Endothelial cell of umbilical vein (primary cell): Measurements from ENCODE around the gene MOB1B. TPM values are rescaled to one million over a fixed set of nuclear protein-coding genes. Genes with fewer than 3 reads are reported as not detected.

Experiments used
- BruUV-seq: library from RNA; stranded (reverse); fragments of 400-500 nt; replicated peaks from 2 replicates; lab custom pipeline; 2021; lab: Mats Ljungman, UMichigan
- CTCF ChIA-PET: fragments of 300-600, 350-600 bp; sonication (Branson Sonifier 250); formaldehyde crosslinking; loops from one replicate; lab custom pipeline; 2021; ENCODE audit warnings: antibody characterized with exemption, inconsistent platforms; lab: Charles Lee
- POLR2A ChIA-PET: fragments of 300-600, 350-600 bp; sonication (Branson Sonifier 250); formaldehyde crosslinking; loops from one replicate; lab custom pipeline; 2021; ENCODE audit warnings: antibody characterized with exemption, inconsistent platforms; lab: Charles Lee
- DNase-seq: peaks from one replicate; pipeline ENCODE4 v3.0.0-alpha.2; 2011; ENCODE audit warnings: low read depth, low spot score
- FAIRE-seq: peaks from 2 replicates; lab custom pipeline; 2011; peaks lifted over from hg19 to GRCh38; lab: Jason Lieb, UNC
- H2AFZ ChIP-seq: 2 replicates; pipeline ENCODE4 v1.6.0; 2012; ENCODE audit warnings: low read depth, low read length, control low read depth, inconsistent platforms
- H3K27ac ChIP-seq: 2 replicates; pipeline ENCODE4 v1.5.1; 2011; ENCODE audit warnings: low read depth, mild to moderate bottlenecking, control low read depth, low read length, moderate library complexity; ENCODE audit not compliant: insufficient read depth
- H3K27me3 ChIP-seq, 2 experiments: 2 replicates each; pipeline versions ENCODE4 v1.6.0 to v1.6.1; 2011; ENCODE audit warnings: low read length in 2 of 2, mixed read lengths in 1 of 2; ENCODE audit not compliant: control insufficient read depth in 2 of 2, insufficient read depth in 2 of 2
- H3K36me3 ChIP-seq, 2 experiments: 2 replicates in 1 of 2; 3 replicates in 1 of 2; pipeline ENCODE4 v1.5.1; 2011; ENCODE audit warnings: low read length in 2 of 2, mild to moderate bottlenecking in 1 of 2, moderate library complexity in 1 of 2; ENCODE audit not compliant: control insufficient read depth in 2 of 2, insufficient read depth in 2 of 2; ENCODE audit errors: extremely low read depth in 1 of 2
- H3K4me1 ChIP-seq: 3 replicates; pipeline ENCODE4 v1.5.1; 2011; ENCODE audit warnings: mild to moderate bottlenecking, low read length; ENCODE audit not compliant: control insufficient read depth, insufficient read depth; ENCODE audit errors: extremely low read depth
- H3K4me2 ChIP-seq: 2 replicates; pipeline ENCODE4 v1.6.1; 2011; ENCODE audit warnings: low read length, control low read depth, mixed read lengths; ENCODE audit not compliant: insufficient read depth
- H3K4me3 ChIP-seq, 3 experiments: fragments of 200-600 bp in 1 of 3; sonication (generic), shearing (Covaris generic) in 1 of 3; replicated peaks in 1 of 3; 2 replicates each; pipeline ENCODE4 v1.5.1; 2011 to 2016; ENCODE audit warnings: control low read depth in 3 of 3, low read length in 3 of 3, mild to moderate bottlenecking in 2 of 3, inconsistent platforms in 1 of 3, low read depth in 1 of 3, moderate library complexity in 1 of 3; ENCODE audit not compliant: insufficient read depth in 1 of 3
- H3K79me2 ChIP-seq: 2 replicates; pipeline ENCODE4 v1.6.0; 2012; ENCODE audit warnings: low read length, inconsistent platforms; ENCODE audit not compliant: control insufficient read depth, insufficient read depth
- H3K9ac ChIP-seq: replicated peaks from 2 replicates; pipeline ENCODE3; 2011; ENCODE audit warnings: low read length, control low read depth; ENCODE audit not compliant: insufficient read depth; ENCODE audit errors: extremely low read depth
- H3K9me1 ChIP-seq: replicated peaks from 3 replicates; pipeline ENCODE4 v1.6.0; 2011; ENCODE audit warnings: mild to moderate bottlenecking, low read length; ENCODE audit not compliant: control insufficient read depth, insufficient read depth; ENCODE audit errors: extremely low read depth
- H3K9me3 ChIP-seq: replicated peaks from 2 replicates; pipeline ENCODE4 v1.5.1; 2012; ENCODE audit warnings: low read length, inconsistent platforms; ENCODE audit not compliant: control insufficient read depth, insufficient read depth
- H4K20me1 ChIP-seq: replicated peaks from 2 replicates; pipeline ENCODE3; 2011; ENCODE audit warnings: mild to moderate bottlenecking, low read length; ENCODE audit not compliant: control insufficient read depth, insufficient read depth; ENCODE audit errors: extremely low read depth
- EZH2 ChIP-seq: IDR thresholded peaks from 2 replicates; pipeline ENCODE4 v1.6.1; 2012; ENCODE audit warnings: borderline replicate concordance, low read depth, mild to moderate bottlenecking, moderate library complexity, low read length, inconsistent platforms; ENCODE audit not compliant: severe bottlenecking
- FOS ChIP-seq: IDR thresholded peaks from 2 replicates; pipeline ENCODE4 v1.6.1; 2011; ENCODE audit warnings: mild to moderate bottlenecking, low read length, moderate library complexity, borderline replicate concordance; ENCODE audit not compliant: insufficient read depth
- GATA2 ChIP-seq: IDR thresholded peaks from 2 replicates; pipeline ENCODE4 v1.7.0; 2011; ENCODE audit warnings: low read depth, mild to moderate bottlenecking, moderate library complexity, mixed read lengths, low read length; ENCODE audit not compliant: insufficient read length, insufficient read depth
- JUN ChIP-seq: IDR thresholded peaks from 2 replicates; pipeline ENCODE4 v1.6.1; 2011; ENCODE audit warnings: borderline replicate concordance, low read depth; ENCODE audit not compliant: insufficient read length, insufficient read depth
- MAX ChIP-seq: IDR thresholded peaks from 2 replicates; pipeline ENCODE4 v1.6.1; 2011; ENCODE audit not compliant: insufficient read depth, insufficient read length
- MYC ChIP-seq: IDR thresholded peaks from one replicate; pipeline ENCODE4 v1.6.1; 2011; ENCODE audit warnings: mild to moderate bottlenecking, low read depth, low read length
- POLR2A ChIP-seq: IDR thresholded peaks from 2 replicates; pipeline ENCODE4 v1.6.1; 2012; ENCODE audit warnings: low read depth, mild to moderate bottlenecking, control low read depth, low read length
- POLR2AphosphoS5 ChIP-seq: IDR thresholded peaks from 2 replicates; pipeline ENCODE4 v1.6.1; 2012; ENCODE audit warnings: low read depth, mild to moderate bottlenecking, control low read depth, low read length, moderate library complexity; ENCODE audit not compliant: insufficient read depth
- dilution Hi-C: fragments of 300-500 bp; cut with MboI; formaldehyde crosslinking; loops from one replicate; pipeline ENCODE4 v1.15.0; 2019; ENCODE audit warnings: low sequenced_read_pairs; ENCODE audit not compliant: extremely low pct_ligation_motif_present
- intact Hi-C: fragments of 100-400 bp; cut with micrococcal nuclease; formaldehyde crosslinking; loops from one replicate; pipeline ENCODE4 v1.10.0; 2022
- polyA plus RNA-seq, 4 experiments: library from polyadenylated mRNA; depleted of rRNA in 3 of 4; stranded (reverse) in 3 of 4; unstranded in 1 of 4; fragments of >200 nt; gene quantifications; 2 replicates each; pipeline versions ENCODE4 v1.2.1 to v1.2.3, GENCODE V29; 2011 to 2012; ENCODE audit warnings: missing spikeins in 1 of 4
- total RNA-seq: library from RNA; stranded (reverse); gene quantifications from 2 replicates; pipeline ENCODE4 v1.2.3, GENCODE V29; 2021
- TF ChIP-seq, protein P1 (sequence below), 2 donors: IDR thresholded peaks; 1 replicate in 1 of 2; 2 replicates in 1 of 2; pipeline ENCODE4 v1.5.1; 2011; ENCODE audit warnings: low read length in 2 of 2, mild to moderate bottlenecking in 2 of 2, moderate library complexity in 2 of 2, control low read depth in 1 of 2, inconsistent platforms in 1 of 2, low read depth in 1 of 2; ENCODE audit not compliant: insufficient read depth in 1 of 2; ENCODE audit errors: extremely low read depth in 1 of 2

MOB1B gene
- total and polyA plus RNA-seq, 2 donors (not counting 3 experiments of a cell fraction or from before 2014, with no cell fraction given), result 4.3 to 23.9 TPM

DNA sequence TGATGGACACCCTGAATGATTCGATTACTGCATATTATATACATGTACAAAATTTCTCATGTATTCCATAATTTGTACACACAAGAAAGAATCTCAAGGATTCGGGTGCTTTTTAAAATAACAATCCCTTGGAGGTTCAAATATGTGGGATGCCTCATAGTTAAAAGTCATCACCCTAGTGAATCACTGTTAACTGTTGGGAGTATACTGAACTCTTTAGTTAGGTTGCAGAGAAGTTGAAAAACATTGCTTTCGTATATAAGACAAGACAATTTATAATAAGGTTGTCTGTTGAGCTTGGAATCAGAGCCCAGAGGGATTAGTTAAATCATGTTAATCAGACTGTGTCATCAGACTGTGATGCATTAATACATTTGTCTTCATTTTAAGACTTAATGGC is 106.9 kb downstream of the MOB1B start:
- Histone ChIP-seq H3K9me3 (no peaks in the 10 kb centered on the region), H3K4me2 (no peak overlapping the region), H3K27me3 (no peaks in the 10 kb centered on the region), H3K27ac (no peak overlapping the region), H3K4me1 (peaks cover 2% of the 10 kb centered on the region), H4K20me1 (no peaks in the 10 kb centered on the region), H2AFZ (no peak overlapping the region), H3K9me1 (no peaks in the 10 kb centered on the region), H3K36me3 (peaks cover 2 to 3% of the 10 kb centered on the region in 2 experiments), H3K4me3 (no peak overlapping the region), H3K9ac (no peak overlapping the region), H3K79me2 (peaks cover 26% of the 10 kb centered on the region)
- DNase-seq, result no peak
- dilution Hi-C loops, result no loop called here
- POLR2A ChIA-PET, result interaction anchor here (1.5 kb wide), 1 partner anchor 16 kb away, joined by 4 read pairs; the partner anchor contains the start of gene DCK
- no peak for TF ChIP-seq FOS
- TF ChIP-seq MYC, result no peak
- TF ChIP-seq MAX, result no peak
- TF ChIP-seq GATA2, result no peak
- no peak for TF ChIP-seq POLR2A
- no peak for TF ChIP-seq POLR2AphosphoS5
- no peak for TF ChIP-seq JUN
- no peak for TF ChIP-seq EZH2
- TF ChIP-seq, protein P1, sequence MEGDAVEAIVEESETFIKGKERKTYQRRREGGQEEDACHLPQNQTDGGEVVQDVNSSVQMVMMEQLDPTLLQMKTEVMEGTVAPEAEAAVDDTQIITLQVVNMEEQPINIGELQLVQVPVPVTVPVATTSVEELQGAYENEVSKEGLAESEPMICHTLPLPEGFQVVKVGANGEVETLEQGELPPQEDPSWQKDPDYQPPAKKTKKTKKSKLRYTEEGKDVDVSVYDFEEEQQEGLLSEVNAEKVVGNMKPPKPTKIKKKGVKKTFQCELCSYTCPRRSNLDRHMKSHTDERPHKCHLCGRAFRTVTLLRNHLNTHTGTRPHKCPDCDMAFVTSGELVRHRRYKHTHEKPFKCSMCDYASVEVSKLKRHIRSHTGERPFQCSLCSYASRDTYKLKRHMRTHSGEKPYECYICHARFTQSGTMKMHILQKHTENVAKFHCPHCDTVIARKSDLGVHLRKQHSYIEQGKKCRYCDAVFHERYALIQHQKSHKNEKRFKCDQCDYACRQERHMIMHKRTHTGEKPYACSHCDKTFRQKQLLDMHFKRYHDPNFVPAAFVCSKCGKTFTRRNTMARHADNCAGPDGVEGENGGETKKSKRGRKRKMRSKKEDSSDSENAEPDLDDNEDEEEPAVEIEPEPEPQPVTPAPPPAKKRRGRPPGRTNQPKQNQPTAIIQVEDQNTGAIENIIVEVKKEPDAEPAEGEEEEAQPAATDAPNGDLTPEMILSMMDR (IDR thresholded peaks at IDR 0.05; ENCODE audit: extremely low read depth in 1 of 2, insufficient read depth in 1 of 2, low read depth in 1 of 2, low read length in 2 of 2), result no peak
- no peak for FAIRE-seq
- intact Hi-C loops, result loop anchor here (5.0 kb wide), 1 partner anchor 172 kb away; the partner anchor contains the start of gene GRSF1
- no TSS peak for BruUV-seq
- CTCF ChIA-PET, result interaction anchor here (1.0 to 7.4 kb wide), 15 partner anchors 10 to 409 kb away, joined by 3 to 97 read pairs (median 7); partner anchors contain the start of gene DCK
